Kidney (tissue), 14 donors: ENCODE data around the gene HTT. TPM values are rescaled to one million over a fixed set of nuclear protein-coding genes. Genes with fewer than 3 reads are reported as not detected.

ENCODE experiments used
- DNase-seq, 5 donors: peaks; one replicate each; pipeline ENCODE4 v3.0.0-alpha.2; 2013 to 2020
- FAIRE-seq: peaks from 2 replicates; lab custom pipeline; 2012; peaks lifted over from hg19 to GRCh38; lab: Jason Lieb, UNC
- H3K27ac ChIP-seq, 2 donors: one replicate each; pipeline ENCODE4 v1.7.0; 2013; ENCODE audit warnings: low read depth in 2 of 2, low read length in 2 of 2, inconsistent platforms in 1 of 2
- H3K27me3 ChIP-seq: one replicate; pipeline ENCODE4 v1.7.1; 2013; ENCODE audit warnings: low read length, inconsistent platforms; ENCODE audit not compliant: control insufficient read depth, insufficient read depth
- H3K36me3 ChIP-seq, 3 donors: one replicate each; pipeline versions ENCODE4 v1.7.0 to v1.7.1; 2013; ENCODE audit warnings: low read length in 3 of 3, control low read depth in 1 of 3, inconsistent platforms in 1 of 3; ENCODE audit not compliant: insufficient read depth in 3 of 3, control insufficient read depth in 2 of 3
- H3K4me1 ChIP-seq, 3 donors: one replicate each; pipeline versions ENCODE4 v1.7.0 to v1.7.1; 2013; ENCODE audit warnings: low read length in 3 of 3, inconsistent platforms in 1 of 3, low read depth in 1 of 3; ENCODE audit not compliant: control insufficient read depth in 2 of 3, insufficient read depth in 2 of 3
- H3K4me3 ChIP-seq, 3 donors: one replicate each; pipeline versions ENCODE4 v1.7.0 to v1.8.1; 2013; ENCODE audit warnings: low read length in 3 of 3, control low read depth in 1 of 3, inconsistent platforms in 1 of 3
- H3K9ac ChIP-seq, 3 donors: one replicate each; pipeline versions ENCODE4 v1.7.0 to v1.7.1; 2013; ENCODE audit warnings: low read length in 3 of 3, control low read depth in 1 of 3, inconsistent platforms in 1 of 3
- H3K9me3 ChIP-seq, 3 donors: one replicate each; pipeline versions ENCODE4 v1.7.0 to v1.7.1; 2013; ENCODE audit warnings: low read length in 3 of 3, control low read depth in 1 of 3, inconsistent platforms in 1 of 3; ENCODE audit not compliant: control insufficient read depth in 2 of 3, insufficient read depth in 1 of 3
- CTCF ChIP-seq: IDR thresholded peaks from 3 replicates; pipeline ENCODE4 v1.5.1; 2012; ENCODE audit warnings: mild to moderate bottlenecking, moderate library complexity, borderline replicate concordance; ENCODE audit not compliant: insufficient read depth; ENCODE audit errors: extremely low read depth
- intact Hi-C: fragments of 100-400 bp; cut with DNase I; formaldehyde crosslinking; loops from one replicate; pipeline ENCODE4 v1.11.1; 2022
- polyA plus RNA-seq: library from polyadenylated mRNA; stranded (reverse); fragments of 350-450 nt; fragmentation: Illumina TruSeq; extraction: RNeasy Lipid Tissue Mini Kit (QIAGEN cat#74804); gene quantifications from one replicate; pipeline ENCODE4 v1.2.3, GENCODE V29; 2014; ENCODE audit warnings: low read depth, low replicate concordance; ENCODE audit not compliant: insufficient read depth
- total RNA-seq: library from RNA; stranded (reverse); fragmentation: NEBNext Ultra II Directional; extraction: Animal tissue kit (Norgen Biotek cat#: 25700); gene quantifications from one replicate; pipeline ENCODE4 v1.2.1, GENCODE V29; 2021
- donor health status: control.
- donor health status: control.
- donor health status: control.
- donor health status: control.
- donor health status: control.
- donor health status: DM: yes; HTN: yes; CAD: no.
- donor health status: Normal renal cell carcinoma (clear cell type).

HTT gene
- total and polyA plus RNA-seq, 2 donors from 2014 or later: 7.2 to 64.0 TPM

- intact Hi-C loops: no loop called here
- FAIRE-seq (no peak), DNase-seq (peak in 3 of 5 donors; percentile 4 to 55 (median 31))
- peaks cover 0 to 6% (median 2%) of the 10 kb centered on the region in 3 donors for H3K4me1 ChIP-seq
- H3K27me3 ChIP-seq: no peaks in the 10 kb centered on the region
- H3K9ac ChIP-seq: no peak overlapping the region
- no peak for TF ChIP-seq CTCF
- no peak overlapping the region for H3K27ac ChIP-seq
- no peaks in the 10 kb centered on the region for H3K36me3 ChIP-seq
- H3K9me3 ChIP-seq: no peaks in the 10 kb centered on the region
- H3K4me3 ChIP-seq: no peak overlapping the region
Observed at GRCh38 chr4:3254302-3255131, 180.0 kb downstream of the HTT start.

GRCh38 chr4:3255611-3256186 is 181.2 kb downstream of the HTT start:
- TF ChIP-seq CTCF: no peak
- H3K9me3 ChIP-seq: no peaks in the 10 kb centered on the region
- FAIRE-seq (no peak), DNase-seq (peak in 3 of 5 donors; percentile 7 to 72 (median 26))
- H3K27me3 ChIP-seq: no peaks in the 10 kb centered on the region
- no peak overlapping the region for H3K4me3 ChIP-seq
- no peak overlapping the region for H3K27ac ChIP-seq
- H3K9ac ChIP-seq: no peak overlapping the region
- H3K36me3 ChIP-seq: no peaks in the 10 kb centered on the region
- intact Hi-C loops: no loop called here
- H3K4me1 ChIP-seq: peaks cover 0 to 3% (median 2%) of the 10 kb centered on the region in 3 donors

- Histone ChIP-seq H3K9ac (no peak overlapping the region), H3K36me3 (no peaks in the 10 kb centered on the region), H3K27ac (no peak overlapping the region), H3K9me3 (no peaks in the 10 kb centered on the region), H3K4me1 (no peaks in the 10 kb centered on the region), H3K27me3 (no peaks in the 10 kb centered on the region), H3K4me3 (no peak overlapping the region)
- no peak for TF ChIP-seq CTCF
- intact Hi-C loops: no loop called here
- DNase-seq: peak in 3 of 5 donors; percentile 1 to 43 (median 20)
- FAIRE-seq: no peak
Observed at GRCh38 chr4:3256230-3257102, 182.0 kb downstream of the HTT start.
